Medulla oblongata (tissue), 1 donor: ENCODE measurements around the gene CCDC180.
A peak's percentile ranks its signal among the peaks of the same experiment; 100 is the strongest.
"Not testable (repeated sequence)": the region's sequence is repeated elsewhere in the genome, so short reads cannot be mapped to it uniquely, and the experiment has no call there.

ENCODE experiments used
- DNase-seq: peaks from one replicate; pipeline ENCODE4 v3.0.0-alpha.2; 2015; ENCODE audit errors: extremely low spot score

Gene CCDC180

DNA sequence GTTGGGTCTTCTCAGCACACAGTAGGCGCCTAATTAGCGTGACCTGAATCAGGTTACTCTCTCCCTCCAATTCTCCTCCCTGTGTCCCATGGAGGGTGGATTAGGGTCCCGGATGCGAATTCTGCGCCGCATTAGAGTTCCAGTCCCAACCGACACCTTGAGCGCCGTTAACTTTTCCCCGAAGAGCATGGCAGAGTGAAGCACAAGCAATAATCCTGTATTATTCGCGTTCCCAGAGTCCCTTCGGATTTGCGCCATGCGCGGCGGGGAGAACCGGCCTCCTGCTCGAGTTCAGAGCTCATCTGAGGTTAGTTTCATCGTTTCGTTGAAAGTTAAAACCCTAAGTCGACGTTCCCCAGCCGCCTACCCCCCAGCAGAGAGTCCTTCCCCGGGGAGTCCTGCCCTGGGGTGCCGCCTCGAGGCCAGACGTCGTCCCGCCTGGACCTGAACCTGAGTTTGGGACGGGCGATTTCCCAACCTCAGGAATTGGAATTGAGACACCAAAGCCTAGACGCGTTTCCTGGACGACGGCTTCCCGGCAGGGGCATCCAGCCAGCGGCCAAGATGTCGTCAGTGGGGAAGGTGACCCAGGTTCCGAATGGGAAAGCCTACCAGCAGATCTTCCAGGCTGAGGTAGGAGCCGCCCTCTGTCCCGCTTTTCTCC lies at the start of gene CCDC180:
CCDC180 (plus strand) TSS at position 160 of the 664 bp plus-strand sequence; CDS start at position 565, 405 bp downstream.
- peak; percentile 4 for DNase-seq

DNA sequence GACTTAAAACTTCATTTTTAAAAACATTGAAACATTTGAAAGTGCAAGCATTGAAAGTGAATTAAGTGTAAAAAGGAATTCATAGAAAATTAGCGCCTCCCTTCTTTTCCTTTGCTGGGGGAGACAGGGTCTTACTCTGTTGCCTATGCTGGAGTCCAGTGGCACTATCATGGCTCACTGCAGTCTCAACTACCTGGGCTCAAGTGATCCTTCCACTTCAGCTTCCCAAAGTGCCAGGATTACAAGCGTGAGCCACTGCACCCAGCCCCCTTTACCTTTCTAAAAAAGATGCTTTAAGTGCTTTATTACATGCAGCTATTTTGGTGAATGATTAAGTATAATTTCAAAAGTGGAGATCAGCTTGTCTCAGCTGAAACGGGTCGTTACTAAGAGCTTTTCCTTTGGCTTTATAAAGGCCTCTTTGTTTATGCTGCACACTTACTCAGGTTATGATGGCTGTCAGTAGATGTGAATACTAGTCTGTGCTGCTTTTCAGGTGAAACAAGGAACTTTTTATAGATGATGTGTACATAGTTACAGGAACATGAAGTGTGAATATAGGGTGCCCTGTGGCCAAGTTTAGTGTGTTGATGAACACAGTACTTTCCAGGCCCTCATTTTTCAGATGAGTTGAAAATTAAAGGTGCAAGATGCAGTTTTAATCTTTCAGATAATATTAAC lies 47.5 kb upstream of the CCDC180 start:
- not testable (repeated sequence) for DNase-seq

DNA sequence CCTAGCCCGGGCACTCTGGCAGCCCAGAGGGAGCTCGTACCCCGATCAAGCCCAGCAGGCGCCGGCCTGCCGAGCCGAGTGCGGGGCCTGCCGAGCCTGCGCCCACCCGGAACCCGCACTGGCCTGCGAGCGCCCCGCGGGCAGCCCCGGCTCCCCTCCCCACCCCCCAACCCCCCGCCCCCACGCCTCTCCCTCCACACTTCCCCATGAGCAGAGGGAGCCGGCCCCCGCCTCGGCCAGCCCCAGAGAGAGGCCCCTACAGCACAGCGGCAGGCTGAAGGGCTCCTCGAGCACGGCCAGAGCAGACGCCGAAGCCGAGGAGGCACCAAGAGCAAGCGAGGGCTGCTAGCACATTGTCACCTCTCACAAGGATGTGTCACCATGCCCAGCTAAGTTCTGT lies 36.2 kb upstream of the CCDC180 start:
- no peak for DNase-seq

DNA sequence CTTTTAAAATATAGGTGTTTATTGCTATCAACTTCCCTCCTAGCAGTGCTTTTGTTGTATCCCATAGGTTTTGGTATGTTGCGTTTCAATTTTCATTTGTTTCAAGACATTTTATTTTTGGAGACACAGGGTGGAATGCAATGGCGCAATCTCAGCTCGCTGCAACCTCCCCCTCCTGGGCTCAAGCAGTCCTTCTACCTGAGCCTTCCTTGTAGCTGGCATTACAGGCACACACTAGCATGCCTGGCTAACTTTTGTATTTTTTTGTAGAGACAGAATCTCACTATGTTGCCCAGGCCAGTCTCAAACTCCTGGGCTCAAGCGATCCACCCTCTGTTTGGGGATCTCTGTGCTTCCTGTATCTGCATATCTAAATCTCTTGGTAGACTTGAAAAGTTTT lies 35.4 kb upstream of the CCDC180 start:
- DNase-seq: no peak

DNA sequence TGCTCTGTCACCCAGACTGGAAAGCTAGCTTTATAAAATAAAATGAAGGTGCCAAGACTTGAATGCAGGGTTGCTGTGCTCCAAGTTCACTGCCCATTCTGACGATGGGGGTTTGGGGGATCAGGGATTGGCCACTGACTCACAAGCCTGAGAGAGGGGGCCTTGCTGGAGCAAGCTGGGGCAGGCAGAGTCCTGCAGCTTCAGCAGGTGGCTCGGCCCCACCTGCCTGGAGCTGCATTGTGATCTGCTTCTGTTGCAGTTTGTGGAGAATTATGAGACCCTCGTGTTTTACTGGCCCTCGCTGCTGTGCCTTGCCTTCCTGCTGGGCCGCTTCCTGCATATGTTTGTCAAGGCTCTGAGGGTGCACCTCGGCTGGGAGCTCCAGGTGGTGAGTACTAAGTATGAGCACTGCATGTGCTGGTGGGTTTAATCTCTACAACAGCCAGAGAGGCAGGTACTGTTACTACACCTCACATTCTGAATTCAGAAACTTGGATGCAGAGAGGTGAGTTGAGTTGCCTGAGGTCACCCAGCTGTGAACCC lies 31.1 kb upstream of the CCDC180 start:
- DNase-seq: no peak

DNA sequence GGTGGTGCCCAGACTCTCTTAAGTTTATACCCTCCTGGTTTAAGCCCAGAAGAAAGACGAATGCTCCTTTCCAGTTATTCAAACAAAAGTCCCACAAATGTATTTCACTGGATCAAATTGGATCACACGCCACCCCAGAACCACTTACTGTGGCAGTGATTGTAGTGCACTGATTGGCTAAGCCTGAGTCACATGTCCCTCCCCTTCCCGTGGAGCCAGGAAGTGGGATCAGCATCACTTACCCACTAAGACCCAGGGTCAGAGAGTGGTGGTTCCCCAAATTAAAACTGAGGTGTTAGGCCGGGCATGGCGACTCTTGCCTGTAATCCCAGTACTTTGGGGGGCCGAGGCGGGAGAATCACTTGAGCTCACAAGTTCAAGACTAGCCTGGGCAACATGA lies 29.5 kb upstream of the CCDC180 start:
- DNase-seq: no peak

DNA sequence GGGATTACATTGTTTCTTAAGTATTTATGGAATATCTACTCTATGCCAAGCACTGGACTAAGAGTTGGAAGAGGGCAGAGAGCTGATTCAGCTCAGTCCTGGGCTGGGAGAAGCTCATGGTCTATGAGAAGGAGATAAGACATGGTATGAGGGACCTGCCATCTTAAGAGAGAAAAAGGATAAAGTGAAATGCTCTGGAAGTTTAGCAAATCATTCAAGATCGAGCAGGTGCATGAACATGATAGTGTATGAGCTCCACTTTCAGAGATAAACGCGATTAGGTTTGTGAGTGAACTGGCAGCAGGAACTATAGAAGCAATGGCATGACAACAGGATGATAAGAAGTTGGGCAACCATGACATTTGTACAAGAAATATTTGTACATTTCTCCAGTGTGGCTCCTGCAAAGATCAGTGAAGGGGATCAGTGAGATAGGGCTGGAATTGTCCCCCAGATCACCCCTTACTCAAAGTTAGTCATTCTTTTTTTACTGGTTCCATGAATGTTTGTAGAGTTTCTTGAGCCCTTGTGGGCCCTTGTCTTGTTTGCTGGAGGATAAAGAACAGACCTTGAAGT lies 26.6 kb upstream of the CCDC180 start:
- DNase-seq: no peak

DNA sequence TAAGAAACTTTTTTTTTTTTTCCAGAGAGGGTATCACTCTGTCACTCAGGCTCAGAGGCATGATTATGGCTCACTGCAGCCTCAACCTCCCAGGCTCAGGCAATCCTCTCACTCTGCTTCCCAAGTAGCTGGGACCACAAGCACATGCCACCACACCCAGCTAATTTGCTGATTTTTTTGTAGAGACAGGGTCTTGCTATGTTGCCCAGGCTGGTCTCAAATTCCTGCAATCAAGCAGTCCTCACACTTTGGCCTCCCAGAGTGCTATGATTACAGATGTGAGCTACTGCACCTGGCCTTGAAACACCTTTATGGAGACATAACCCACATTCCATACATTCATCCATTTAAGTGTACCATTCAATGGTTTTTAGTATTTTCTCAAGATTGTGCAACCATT lies 23.7 kb upstream of the CCDC180 start:
- DNase-seq: no peak

DNA sequence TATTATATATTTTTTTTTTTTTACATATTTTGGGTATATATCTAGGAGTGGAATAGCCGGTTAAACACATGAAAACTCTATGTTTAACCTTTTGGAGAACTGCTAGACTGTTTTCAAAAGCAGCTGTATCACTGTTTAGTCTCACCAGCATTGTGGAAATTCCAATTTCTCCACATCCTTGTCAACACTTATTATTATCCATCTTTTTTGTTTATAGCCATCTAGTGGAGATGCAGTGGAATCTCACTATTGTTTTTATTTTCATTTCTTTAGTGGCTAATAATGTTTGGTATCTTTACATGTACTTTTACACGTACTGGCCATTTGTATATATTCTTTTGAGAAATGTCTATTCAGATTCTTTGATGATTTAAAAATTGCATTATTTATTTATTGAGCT lies 22.7 kb upstream of the CCDC180 start:
- DNase-seq: no peak

DNA sequence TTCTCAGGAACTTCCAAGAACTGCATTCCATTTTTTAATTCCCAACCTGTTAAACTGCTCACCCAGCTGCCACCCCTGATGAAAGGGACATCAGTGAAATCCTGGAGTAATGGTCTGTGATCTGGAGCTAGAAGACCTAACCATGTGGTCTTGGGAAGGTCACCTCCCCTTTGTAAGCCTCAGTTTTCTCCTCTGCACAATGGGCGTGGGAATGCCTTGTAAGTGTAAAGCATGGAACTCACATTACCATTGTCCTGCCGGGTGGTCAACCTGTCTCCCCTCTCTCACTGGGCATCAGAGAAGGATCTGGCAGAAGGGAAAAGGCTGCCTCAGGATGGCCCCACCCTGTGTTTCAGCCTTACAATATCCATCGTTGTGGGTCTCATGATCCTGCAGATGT lies 15.3 kb upstream of the CCDC180 start:
- no peak for DNase-seq

DNA sequence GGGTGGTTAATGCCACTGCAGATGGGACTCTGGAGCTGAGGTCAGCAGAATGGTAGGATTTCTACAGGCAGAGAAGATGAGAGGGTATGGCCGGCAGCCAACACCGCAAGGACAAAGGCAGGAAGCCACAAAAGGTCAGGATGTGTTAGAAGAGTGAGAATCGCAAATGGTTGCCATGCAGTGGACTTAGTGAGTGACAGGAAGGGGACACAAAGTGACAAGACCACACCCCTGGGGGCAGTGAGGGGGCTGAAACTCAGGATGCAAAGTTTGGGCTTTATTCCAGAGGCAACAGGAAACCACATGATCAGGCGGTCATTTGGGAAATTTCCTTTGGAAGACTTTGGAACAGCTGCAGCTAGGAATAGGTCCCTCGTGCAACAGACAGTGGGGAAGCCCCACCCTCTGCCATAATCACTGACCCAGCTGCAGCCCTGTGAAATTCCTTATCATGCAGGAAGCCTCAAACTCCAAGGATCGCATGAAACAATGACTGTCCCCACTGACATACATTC lies 14.2 kb upstream of the CCDC180 start:
- DNase-seq: peak; percentile 3

DNA sequence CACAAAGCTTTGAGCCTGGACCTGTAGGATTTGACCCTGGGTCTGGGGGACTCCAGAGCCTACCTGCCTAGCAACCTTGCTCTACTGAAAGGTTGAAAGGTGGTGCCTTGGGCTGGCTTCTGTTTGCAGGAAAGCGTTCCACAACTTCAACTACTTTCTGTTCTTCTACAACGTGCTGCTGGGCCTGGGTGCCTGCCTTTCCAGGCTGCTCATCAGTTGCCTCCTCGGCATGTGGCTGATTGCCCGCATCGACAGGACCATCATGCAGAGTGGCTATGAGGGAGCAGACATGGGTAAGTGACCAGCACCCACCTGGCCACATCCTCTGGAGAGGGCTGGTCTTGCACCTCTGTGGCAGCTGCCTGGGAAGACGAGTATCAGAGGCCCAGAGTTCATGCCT lies 13.6 kb upstream of the CCDC180 start:
- DNase-seq: no peak

DNA sequence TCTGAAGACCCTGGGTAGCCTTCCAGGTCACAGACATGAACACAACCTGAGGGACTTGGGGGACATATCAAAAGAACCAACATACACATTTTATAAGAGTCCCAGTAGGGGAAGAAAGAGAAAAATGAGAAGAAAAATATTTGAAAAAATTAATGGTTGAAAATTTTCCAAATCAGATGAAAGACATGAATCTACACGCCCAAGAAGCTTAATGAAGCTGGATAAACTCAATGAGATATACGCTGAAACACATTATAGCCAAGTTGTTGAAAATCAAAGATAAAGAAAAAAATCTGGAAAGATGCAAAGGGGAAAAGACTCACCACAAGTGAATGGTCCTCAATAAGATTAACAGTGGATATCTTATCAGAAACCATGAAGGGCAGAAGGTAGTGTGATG lies 9.6 kb upstream of the CCDC180 start:
- no peak for DNase-seq

DNA sequence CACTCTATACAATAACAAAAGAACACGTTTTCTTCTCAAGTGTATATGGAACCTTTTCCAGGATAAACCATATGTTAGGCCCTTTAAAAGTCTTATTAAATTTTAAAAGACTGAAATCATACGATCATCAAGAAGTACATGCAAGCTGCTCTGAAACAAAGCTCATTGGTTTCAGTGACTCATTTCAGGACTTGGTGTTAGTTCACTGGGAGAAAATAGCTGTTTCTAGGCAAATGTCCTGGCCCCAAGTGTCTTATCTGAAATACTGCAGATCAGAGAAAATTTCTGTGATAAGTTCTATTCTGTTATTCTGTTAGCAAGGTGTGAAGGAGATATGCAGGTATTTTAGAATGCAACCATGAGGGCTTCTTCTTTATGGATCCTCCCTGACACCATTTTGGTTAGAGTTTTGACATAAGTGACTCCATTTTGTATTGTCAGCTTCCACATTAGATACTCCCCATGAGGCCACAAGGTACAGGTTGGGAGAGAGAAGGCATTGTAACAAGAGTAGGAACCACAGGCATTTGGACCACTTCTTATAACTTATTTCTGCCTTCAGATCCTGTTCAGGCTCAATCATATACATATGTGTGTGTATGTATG lies 7.5 kb upstream of the CCDC180 start:
- DNase-seq: no peak

DNA sequence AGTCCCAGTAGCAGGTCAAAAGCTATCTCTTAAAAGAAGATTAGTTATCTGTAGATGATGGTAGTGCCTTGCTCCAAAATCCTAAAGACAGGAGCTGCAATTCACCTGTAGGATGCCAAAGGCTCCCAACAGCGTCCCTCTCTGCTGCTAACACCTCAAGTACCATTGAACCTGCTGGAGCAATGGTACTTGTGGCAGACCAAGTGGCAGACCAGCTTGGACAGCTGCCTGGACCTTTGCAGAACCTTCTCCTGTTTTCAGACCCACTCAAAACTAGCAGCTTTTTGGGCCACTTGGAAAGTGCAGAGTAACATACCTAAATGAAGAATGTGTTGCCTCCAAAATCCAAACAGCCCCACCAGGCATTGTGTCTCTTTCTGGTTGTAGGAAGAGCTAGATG lies 6.9 kb upstream of the CCDC180 start:
- no peak for DNase-seq

DNA sequence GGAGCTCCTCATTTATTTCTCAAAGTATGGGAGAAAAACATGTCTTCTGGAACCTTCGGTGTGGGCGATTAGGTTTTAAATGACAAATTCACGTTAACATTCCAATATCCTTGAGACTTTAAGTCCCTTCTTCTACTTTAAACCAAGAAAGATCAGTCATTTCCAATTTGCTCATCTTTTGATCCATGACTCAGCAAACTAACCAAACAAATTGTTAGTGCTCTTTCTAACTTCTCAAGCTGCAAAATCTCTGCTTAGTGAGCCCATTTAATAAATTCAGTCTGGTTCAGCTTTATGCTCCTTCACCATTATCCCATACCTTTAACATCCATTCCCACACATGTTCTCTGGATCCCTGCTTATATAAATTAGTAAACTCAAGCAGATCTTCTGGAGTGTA lies 5.5 kb upstream of the CCDC180 start:
- no peak for DNase-seq

DNA sequence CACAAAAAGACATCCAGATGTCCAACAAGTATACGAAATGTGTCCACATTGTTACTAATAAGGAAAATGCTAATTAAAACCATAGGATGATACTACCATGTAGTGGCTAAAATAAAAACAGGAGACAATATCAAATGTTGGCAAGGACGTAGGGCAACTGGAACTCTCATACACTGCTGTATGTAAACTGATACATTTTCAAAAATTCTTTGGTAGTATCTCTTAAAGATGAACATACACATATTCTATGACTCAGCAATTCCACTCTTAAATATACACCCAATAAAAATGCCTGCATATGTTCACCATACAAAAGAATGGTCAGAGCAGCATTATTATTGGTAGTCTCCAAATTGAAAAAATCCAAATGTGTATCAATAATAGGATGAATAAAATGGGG lies 2.9 kb upstream of the CCDC180 start:
- no peak for DNase-seq

DNA sequence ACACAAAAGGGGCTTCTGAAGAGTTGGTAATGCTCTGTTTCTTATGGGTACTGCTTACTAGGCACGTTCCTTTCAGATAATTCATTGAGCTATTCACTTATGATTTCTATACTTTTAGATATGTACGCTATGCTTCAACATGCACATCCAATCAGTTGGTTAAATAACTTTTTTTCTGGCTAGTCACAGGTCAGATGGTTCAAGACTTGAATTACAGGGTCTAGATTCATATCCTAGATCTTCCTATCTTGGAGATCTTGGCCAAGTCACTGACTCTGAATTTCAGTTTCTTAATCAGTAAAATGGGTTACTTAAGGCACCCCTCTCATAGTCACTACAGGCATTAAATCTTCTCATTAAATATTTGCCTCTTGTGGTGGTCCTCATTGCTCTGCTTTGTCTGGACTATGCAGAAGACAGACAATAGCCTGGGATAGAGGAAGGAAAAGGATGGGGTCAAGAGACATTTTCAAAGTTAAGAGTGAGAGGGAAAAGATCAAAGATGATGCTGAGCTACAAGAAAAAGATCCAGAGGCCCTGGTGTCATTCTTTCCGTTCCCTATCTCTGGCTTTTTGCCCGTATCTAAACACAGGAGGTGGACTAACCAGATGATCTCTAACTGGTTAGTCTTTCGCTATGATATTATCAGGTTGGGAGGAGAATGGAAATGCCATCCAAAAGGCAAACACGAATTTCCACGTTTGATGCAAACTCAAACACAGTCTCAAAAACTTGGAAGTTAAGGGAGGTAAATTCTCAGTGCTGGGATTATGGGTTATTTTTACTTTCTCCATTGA lies 1.8 kb upstream of the CCDC180 start:
- no peak for DNase-seq

DNA sequence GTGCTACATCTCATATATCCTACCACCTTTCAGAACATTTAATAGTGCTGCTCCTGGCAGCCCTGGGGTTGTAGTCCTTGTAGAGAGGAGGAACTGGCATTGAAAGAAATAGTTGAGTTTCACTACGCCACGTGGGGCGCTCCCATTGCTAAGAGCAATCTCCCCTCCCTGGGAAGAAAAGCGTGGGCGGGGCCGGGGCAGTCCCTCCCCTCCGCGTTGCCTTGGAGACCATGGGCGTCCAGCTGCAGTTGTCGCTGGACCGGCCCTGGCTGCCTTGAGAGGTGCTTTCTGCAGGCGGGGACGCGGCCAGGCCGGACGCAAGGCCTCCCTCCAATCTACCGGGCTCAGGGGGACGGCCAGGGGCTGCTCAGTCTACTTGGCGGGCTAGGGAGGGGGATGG lies 368 bp upstream of the CCDC180 start:
- DNase-seq: peak; percentile 65

DNA sequence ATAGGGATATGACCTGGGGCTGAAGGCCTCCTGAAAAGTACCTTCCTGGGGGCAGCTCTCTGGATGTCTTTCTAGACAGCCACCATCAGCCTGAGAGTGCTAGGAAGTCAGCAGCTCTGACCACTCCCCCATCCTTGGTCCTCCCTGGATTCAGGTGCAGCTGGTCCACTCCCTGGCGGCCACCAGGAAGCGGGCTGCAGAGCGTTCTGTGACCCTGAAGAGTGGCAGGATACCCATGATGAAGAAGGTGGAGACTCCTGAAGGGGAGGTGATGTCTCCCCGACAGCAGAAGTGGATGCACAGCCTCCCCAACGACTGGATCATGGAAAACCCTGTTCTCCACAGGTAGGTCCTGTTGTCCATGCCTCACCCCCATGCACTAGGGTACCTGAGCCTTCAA lies 1.8 kb downstream of the CCDC180 start:
- no peak for DNase-seq

DNA sequence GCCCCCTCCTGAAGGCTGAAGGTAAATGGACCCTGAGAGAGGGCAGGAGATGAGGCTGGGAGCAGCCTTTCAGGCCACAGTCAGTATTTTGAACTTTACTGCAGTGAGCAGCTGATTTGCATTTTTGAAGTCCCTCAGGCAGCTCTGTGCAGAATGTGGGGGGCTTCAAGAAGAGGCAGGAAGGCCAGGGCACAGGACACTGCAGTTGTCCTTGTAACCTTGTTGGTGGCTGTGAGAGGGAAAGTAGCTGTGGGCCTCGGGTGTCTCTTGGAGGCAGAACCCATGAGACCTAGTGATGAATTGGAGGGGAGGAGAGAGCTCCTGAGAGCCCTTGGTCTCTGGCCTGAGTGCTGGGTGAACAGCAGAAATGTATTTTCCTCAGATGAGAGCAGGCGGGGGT lies 2.6 kb downstream of the CCDC180 start:
- DNase-seq: no peak

DNA sequence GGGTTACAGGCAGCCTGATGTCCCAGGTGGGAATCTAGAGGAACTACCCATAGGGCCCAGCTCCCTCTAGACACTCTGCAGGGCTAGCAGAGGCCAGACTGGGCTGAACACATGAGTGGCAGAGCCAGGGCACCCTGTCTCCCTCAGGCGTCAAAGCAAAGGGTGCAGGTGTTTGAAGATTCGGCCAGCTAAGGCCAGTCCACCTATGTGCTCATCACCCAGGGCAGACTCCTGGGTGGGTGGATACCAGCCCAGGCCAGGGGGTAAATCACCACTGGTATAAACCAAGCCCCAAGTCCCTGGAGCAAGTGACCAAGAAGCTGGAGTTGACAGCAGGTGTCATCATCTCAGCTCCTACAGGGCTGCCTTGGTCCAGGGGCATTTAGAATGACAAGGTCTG lies 3.4 kb downstream of the CCDC180 start:
- no peak for DNase-seq
